SIG-M5 (cell line): ENCODE measurements around the gene EFNA1.
"Not testable (repeated sequence)": the region's sequence is repeated elsewhere in the genome, so short reads cannot be mapped to it uniquely, and the experiment has no call there.

Source experiments
- DNase-seq: peaks from one replicate; lab custom pipeline; 2025; lab: John Stamatoyannopoulos, UW

EFNA1 gene

GRCh38 chr1:155145491-155145890, 17.8 kb downstream of the EFNA1 start:
- DNase-seq: no peak

- not testable (repeated sequence) for DNase-seq
These were observed 28.4 kb downstream of the EFNA1 start for GRCh38 chr1:155155996-155156643.

- DNase-seq: no peak
These were observed 31.3 kb downstream of the EFNA1 start for GRCh38 chr1:155158991-155159390.

- no peak for DNase-seq
These were observed 32.5 kb downstream of the EFNA1 start for GRCh38 chr1:155160128-155160527.

GRCh38 chr1:155162631-155163030, 35.0 kb downstream of the EFNA1 start:
- DNase-seq: not testable (repeated sequence)

GRCh38 chr1:155163785-155164184, 36.1 kb downstream of the EFNA1 start:
- DNase-seq: not testable (repeated sequence)

GRCh38 chr1:155164625-155165024, 36.9 kb downstream of the EFNA1 start:
- DNase-seq: not testable (repeated sequence)

GRCh38 chr1:155166051-155166470, 38.4 kb downstream of the EFNA1 start:
- DNase-seq: no peak

- DNase-seq: no peak
These were observed 38.9 kb downstream of the EFNA1 start for GRCh38 chr1:155166471-155167165.

GRCh38 chr1:155167166-155168104, 39.8 kb downstream of the EFNA1 start:
- DNase-seq: peak; percentile 37

- not testable (repeated sequence) for DNase-seq
These were observed 40.4 kb downstream of the EFNA1 start for GRCh38 chr1:155168105-155168445.

GRCh38 chr1:155168456-155169210, 41.0 kb downstream of the EFNA1 start:
- no peak for DNase-seq

- no peak for DNase-seq
These were observed 41.9 kb downstream of the EFNA1 start for GRCh38 chr1:155169541-155169940.

- no peak for DNase-seq
These were observed 42.6 kb downstream of the EFNA1 start for GRCh38 chr1:155170101-155170785.

- no peak for DNase-seq
These were observed 43.1 kb downstream of the EFNA1 start for GRCh38 chr1:155170806-155171205.

GRCh38 chr1:155171836-155172731, 44.4 kb downstream of the EFNA1 start:
- no peak for DNase-seq

- peak; percentile 94 for DNase-seq
These were observed 45.2 kb downstream of the EFNA1 start, which contains the start of gene KRTCAP2 for GRCh38 chr1:155172732-155173477. TSS of gene KRTCAP2 (minus strand) at chr1:155173304. CDS start at chr1:155173224, 80 bp downstream.

GRCh38 chr1:155173478-155174323, 46.0 kb downstream of the EFNA1 start, which contains the start of gene TRIM46:
TSS of gene TRIM46 (plus strand) at chr1:155173849. CDS start at chr1:155173967, 118 bp downstream.
- no peak for DNase-seq
